HEK293 (cell line): ENCODE data around the gene RAB23.

ENCODE experiments used
- CTCF ChIA-PET: fragments of 350-600 bp; formaldehyde crosslinking; extraction: SDS; loops from one replicate; lab custom pipeline; 2021; ENCODE audit warnings: antibody characterized with exemption; lab: Yijun Ruan, JAX
- POLR2A ChIA-PET: fragments of 300-600 bp; formaldehyde crosslinking; extraction: SDS; loops from one replicate; lab custom pipeline; 2020; ENCODE audit warnings: antibody characterized with exemption, inconsistent platforms; lab: Yijun Ruan, JAX
- H3K27ac ChIP-seq: fragments of 200-500 bp; sonication (Bioruptor generic); 2 replicates; pipeline ENCODE4 v1.5.1; 2014; ENCODE audit warnings: low read depth, low read length, control low read depth, inconsistent platforms; ENCODE audit errors: extremely low read depth
- H3K36me3 ChIP-seq, 2 experiments: fragments of 200-500 bp in 1 of 2; sonication (Bioruptor generic) in 1 of 2; 1 replicate in 1 of 2; 2 replicates in 1 of 2; pipeline ENCODE4 v1.5.1; 2014 to 2017; ENCODE audit warnings: inconsistent platforms in 2 of 2, low read length in 2 of 2; ENCODE audit not compliant: control insufficient read depth in 2 of 2, insufficient read depth in 1 of 2
- H3K4me1 ChIP-seq: fragments of 200-500 bp; sonication (Bioruptor generic); 2 replicates; pipeline ENCODE4 v1.5.1; 2014; ENCODE audit warnings: mild to moderate bottlenecking, low read length, inconsistent platforms; ENCODE audit not compliant: control insufficient read depth, insufficient read depth
- H3K4me3 ChIP-seq: 2 replicates; pipeline ENCODE4 v1.5.1; 2011; ENCODE audit warnings: low read depth, mild to moderate bottlenecking, control low read depth, low read length, moderate library complexity
- H3K9me3 ChIP-seq: fragments of 200-500 bp; sonication (Bioruptor generic); 2 replicates; pipeline ENCODE4 v1.5.1; 2014; ENCODE audit warnings: low read depth, low read length, inconsistent platforms; ENCODE audit not compliant: control insufficient read depth, insufficient read depth
- CTCF ChIP-seq: fragments of 450-650 bp; formaldehyde crosslinking; IDR thresholded peaks from 2 replicates; pipeline ENCODE4 v1.5.1; 2016; ENCODE audit warnings: missing biosample characterization, missing genetic modification characterization
- GLIS1 ChIP-seq: fragments of 450-650 bp; formaldehyde crosslinking; IDR thresholded peaks from 2 replicates; pipeline ENCODE4 v1.5.1; 2016; ENCODE audit warnings: missing biosample characterization, missing genetic modification characterization
- PRDM10 ChIP-seq: fragments of 450-650 bp; formaldehyde crosslinking; IDR thresholded peaks from 2 replicates; pipeline ENCODE4 v1.5.1; 2016; ENCODE audit warnings: missing biosample characterization, missing genetic modification characterization
- PRDM6 ChIP-seq: fragments of 450-650 bp; formaldehyde crosslinking; IDR thresholded peaks from 2 replicates; pipeline ENCODE4 v1.5.1; 2017; ENCODE audit warnings: missing biosample characterization, missing genetic modification characterization
- SCRT1 ChIP-seq: fragments of 450-650 bp; formaldehyde crosslinking; IDR thresholded peaks from 2 replicates; pipeline ENCODE4 v1.5.1; 2016; ENCODE audit warnings: missing biosample characterization, missing genetic modification characterization, borderline replicate concordance
- ZBTB20 ChIP-seq: fragments of 450-650 bp; formaldehyde crosslinking; IDR thresholded peaks from 2 replicates; pipeline ENCODE4 v1.5.1; 2016; ENCODE audit warnings: missing biosample characterization, missing genetic modification characterization
- ZNF132 ChIP-seq: fragments of 450-650 bp; formaldehyde crosslinking; IDR thresholded peaks from 2 replicates; pipeline ENCODE4 v1.5.1; 2017; ENCODE audit warnings: missing biosample characterization, missing genetic modification characterization, borderline replicate concordance
- ZNF157 ChIP-seq: fragments of 450-650 bp; formaldehyde crosslinking; IDR thresholded peaks from 2 replicates; pipeline ENCODE4 v1.5.1; 2016; ENCODE audit warnings: missing biosample characterization, missing genetic modification characterization
- ZNF23 ChIP-seq: fragments of 450-650 bp; formaldehyde crosslinking; IDR thresholded peaks from 2 replicates; pipeline ENCODE4 v1.5.1; 2016; ENCODE audit warnings: missing biosample characterization, missing genetic modification characterization, borderline replicate concordance
- ZNF239 ChIP-seq: fragments of 450-650 bp; formaldehyde crosslinking; IDR thresholded peaks from 2 replicates; pipeline ENCODE4 v1.5.1; 2016; ENCODE audit warnings: missing biosample characterization, missing genetic modification characterization
- ZNF324 ChIP-seq: fragments of 450-650 bp; formaldehyde crosslinking; IDR thresholded peaks from 2 replicates; pipeline ENCODE4 v1.5.1; 2016; ENCODE audit warnings: missing biosample characterization, missing genetic modification characterization
- ZNF560 ChIP-seq: fragments of 450-650 bp; formaldehyde crosslinking; IDR thresholded peaks from 2 replicates; pipeline ENCODE4 v1.5.1; 2017; ENCODE audit warnings: missing biosample characterization, missing genetic modification characterization, borderline replicate concordance
- ZNF610 ChIP-seq: fragments of 450-650 bp; formaldehyde crosslinking; IDR thresholded peaks from 2 replicates; pipeline ENCODE4 v1.5.1; 2016; ENCODE audit warnings: missing biosample characterization, missing genetic modification characterization, borderline replicate concordance
- ZNF623 ChIP-seq: fragments of 450-650 bp; formaldehyde crosslinking; IDR thresholded peaks from 2 replicates; pipeline ENCODE4 v1.5.1; 2016; ENCODE audit warnings: missing biosample characterization, missing genetic modification characterization
- ZNF629 ChIP-seq: fragments of 450-650 bp; formaldehyde crosslinking; IDR thresholded peaks from 2 replicates; pipeline ENCODE4 v1.5.1; 2017; ENCODE audit warnings: missing biosample characterization, missing genetic modification characterization
- ZNF707 ChIP-seq: fragments of 450-650 bp; formaldehyde crosslinking; IDR thresholded peaks from 2 replicates; pipeline ENCODE4 v1.5.1; 2016; ENCODE audit warnings: missing biosample characterization, missing genetic modification characterization
- ZNF830 ChIP-seq: fragments of 450-650 bp; IDR thresholded peaks from 2 replicates; pipeline ENCODE4 v1.5.0; 2018; ENCODE audit warnings: missing biosample characterization, missing genetic modification characterization, low read depth, mild to moderate bottlenecking, moderate library complexity
- ZSCAN4 ChIP-seq: fragments of 450-650 bp; formaldehyde crosslinking; IDR thresholded peaks from 2 replicates; pipeline ENCODE4 v1.5.1; 2017; ENCODE audit warnings: missing biosample characterization, missing genetic modification characterization

The RAB23 gene

GRCh38 chr6:57162028-57162427 is 60.1 kb downstream of the RAB23 start:
- TF ChIP-seq ZNF610 (no peak), ZNF560 (tag by site-specific recombination) (no peak), ZBTB20 (tag by site-specific recombination) (no peak), PRDM10 (tag by site-specific recombination) (no peak), ZNF132 (tag by site-specific recombination) (no peak), ZNF157 (no peak), ZSCAN4 (tag by site-specific recombination) (no peak), SCRT1 (tag by site-specific recombination) (no peak), ZNF629 (tag by site-specific recombination) (no peak), CTCF (no peak), PRDM6 (tag by site-specific recombination) (no peak; the same call in 1 of the 2 replicates), ZNF324 (tag by site-specific recombination) (no peak), ZNF623 (tag by site-specific recombination) (no peak), GLIS1 (tag by site-specific recombination) (no peak), ZNF707 (no peak), ZNF830 (tag by site-specific recombination) (no peak), ZNF239 (tag by site-specific recombination) (no peak)
- POLR2A ChIA-PET: interaction anchor here (1.7 kb wide), 1 partner anchor 10 kb away, joined by 8 read pairs; the partner anchor contains the start of gene BAG2
- no peaks in the 10 kb centered on the region for H3K9me3 ChIP-seq
- CTCF ChIA-PET: interaction anchor here (0.7 to 1.3 kb wide), 4 partner anchors 9 to 258 kb away, joined by 3 to 4 read pairs (median 3); no protein-coding TSS in a partner anchor
- no peak overlapping the region for H3K4me3 ChIP-seq
- no peak overlapping the region for H3K27ac ChIP-seq
- H3K36me3 ChIP-seq: peaks cover 3 to 14% of the 10 kb centered on the region in 2 experiments
- no peaks in the 10 kb centered on the region for H3K4me1 ChIP-seq

- no peaks in the 10 kb centered on the region for H3K4me1 ChIP-seq
- peaks cover 21% of the 10 kb centered on the region in 2 experiments for H3K36me3 ChIP-seq
- H3K4me3 ChIP-seq: no peak overlapping the region
- no peaks in the 10 kb centered on the region for H3K9me3 ChIP-seq
- POLR2A ChIA-PET: interaction anchor here (0.7 kb wide), 1 partner anchor 67 kb away, joined by 5 read pairs; no protein-coding TSS in a partner anchor
- H3K27ac ChIP-seq: no peak overlapping the region
- TF ChIP-seq ZNF23 (tag by site-specific recombination): no peak
- CTCF ChIA-PET: interaction anchor here (0.9 kb wide), 1 partner anchor 17 kb away, joined by 3 read pairs; no protein-coding TSS in a partner anchor
Measured at GRCh38 chr6:57159127-57159526, 63.0 kb downstream of the RAB23 start.
